Testis (tissue), 2 donors: ENCODE data around the gene DUOX1.

ENCODE experiments used
- POLR2A ChIP-seq: fragments of 450-650 bp; IDR thresholded peaks from one replicate; pipeline ENCODE4 v1.6.1; 2017; ENCODE audit warnings: antibody characterized with exemption, mild to moderate bottlenecking, moderate library complexity
- TF ChIP-seq, protein P1 (sequence below), 3 experiments: fragments of 450-650 bp in 2 of 3; fragments of 200-600 bp in 1 of 3; sonication (generic) in 1 of 3; IDR thresholded peaks; one replicate each; pipeline ENCODE4 v1.5.1; 2016 to 2019; ENCODE audit warnings: antibody characterized with exemption in 3 of 3, mild to moderate bottlenecking in 2 of 3, moderate library complexity in 1 of 3

DNA sequence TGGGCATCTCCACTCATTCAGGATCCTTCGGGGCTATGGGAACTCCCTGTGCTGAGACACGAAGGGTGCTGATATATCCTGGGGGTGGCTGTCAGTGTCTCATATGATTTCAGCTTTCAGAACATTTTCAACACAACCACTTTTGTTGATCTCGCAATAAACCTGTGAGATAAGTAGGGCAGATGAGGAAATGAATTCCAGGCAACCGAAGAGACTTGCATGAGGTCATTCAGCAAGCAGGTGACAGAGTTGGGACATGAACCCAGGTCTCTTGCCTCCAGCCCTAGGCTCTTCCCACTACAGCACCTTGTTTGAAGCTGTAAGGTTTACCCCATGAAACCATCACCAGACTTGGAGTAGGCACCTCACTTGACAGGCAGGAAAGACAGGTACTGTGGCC, 16.6 kb downstream of the DUOX1 start:
- TF ChIP-seq, protein P1, sequence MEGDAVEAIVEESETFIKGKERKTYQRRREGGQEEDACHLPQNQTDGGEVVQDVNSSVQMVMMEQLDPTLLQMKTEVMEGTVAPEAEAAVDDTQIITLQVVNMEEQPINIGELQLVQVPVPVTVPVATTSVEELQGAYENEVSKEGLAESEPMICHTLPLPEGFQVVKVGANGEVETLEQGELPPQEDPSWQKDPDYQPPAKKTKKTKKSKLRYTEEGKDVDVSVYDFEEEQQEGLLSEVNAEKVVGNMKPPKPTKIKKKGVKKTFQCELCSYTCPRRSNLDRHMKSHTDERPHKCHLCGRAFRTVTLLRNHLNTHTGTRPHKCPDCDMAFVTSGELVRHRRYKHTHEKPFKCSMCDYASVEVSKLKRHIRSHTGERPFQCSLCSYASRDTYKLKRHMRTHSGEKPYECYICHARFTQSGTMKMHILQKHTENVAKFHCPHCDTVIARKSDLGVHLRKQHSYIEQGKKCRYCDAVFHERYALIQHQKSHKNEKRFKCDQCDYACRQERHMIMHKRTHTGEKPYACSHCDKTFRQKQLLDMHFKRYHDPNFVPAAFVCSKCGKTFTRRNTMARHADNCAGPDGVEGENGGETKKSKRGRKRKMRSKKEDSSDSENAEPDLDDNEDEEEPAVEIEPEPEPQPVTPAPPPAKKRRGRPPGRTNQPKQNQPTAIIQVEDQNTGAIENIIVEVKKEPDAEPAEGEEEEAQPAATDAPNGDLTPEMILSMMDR (IDR thresholded peaks at IDR 0.05), result no peak
- no peak for TF ChIP-seq POLR2A
